GM23338 (cell line): ENCODE measurements around the gene SLC4A5.

Source experiments
- CREB1 ChIP-seq: fragments of 250-450 bp; sonication (Bioruptor Pico); IDR thresholded peaks from 2 replicates; pipeline ENCODE4 v1.5.0; 2020; ENCODE audit warnings: low read depth, mild to moderate bottlenecking, moderate library complexity
- EZH2 ChIP-seq: fragments of 200-600 bp; sonication (generic); IDR thresholded peaks from one replicate; pipeline ENCODE4 v1.8.0; 2017; ENCODE audit warnings: antibody characterized with exemption, mild to moderate bottlenecking, low read depth; ENCODE audit not compliant: unreplicated experiment
- EZH2phosphoT487 ChIP-seq: fragments of 200-600 bp; sonication (generic); IDR thresholded peaks from one replicate; pipeline ENCODE4 v1.8.1; 2018; ENCODE audit warnings: antibody characterized with exemption; ENCODE audit not compliant: unreplicated experiment
- JUNB ChIP-seq: IDR thresholded peaks from one replicate; pipeline ENCODE4 v1.6.1; 2016; ENCODE audit warnings: antibody characterized with exemption; ENCODE audit not compliant: unreplicated experiment
- NANOG ChIP-seq: IDR thresholded peaks from 2 replicates; pipeline ENCODE4 v1.6.1; 2016; ENCODE audit warnings: antibody characterized with exemption, borderline replicate concordance
- POLR2AphosphoS5 ChIP-seq: IDR thresholded peaks from 2 replicates; pipeline ENCODE4 v1.6.1; 2016; ENCODE audit warnings: antibody characterized with exemption, low read depth
- STAT1 ChIP-seq: IDR thresholded peaks from one replicate; pipeline ENCODE4 v1.6.1; 2016; ENCODE audit warnings: antibody characterized with exemption; ENCODE audit not compliant: unreplicated experiment
- ZNF114 ChIP-seq: fragments of 250-450 bp; sonication (Bioruptor Pico); IDR thresholded peaks from 2 replicates; pipeline ENCODE4 v1.5.0; 2020; ENCODE audit warnings: mild to moderate bottlenecking, moderate library complexity
- ZNF331 ChIP-seq: fragments of 250-450 bp; sonication (Bioruptor Pico); IDR thresholded peaks from 2 replicates; pipeline ENCODE4 v1.5.0; 2020; ENCODE audit warnings: low read depth, mild to moderate bottlenecking, moderate library complexity
- TF ChIP-seq, protein P1 (sequence below), 2 experiments: fragments of 200-600 bp in 1 of 2; sonication (generic) in 1 of 2; conservative IDR thresholded peaks; 2 replicates each; pipeline versions ENCODE4 v1.5.1 to v1.6.1; 2016 to 2017; ENCODE audit warnings: antibody characterized with exemption in 2 of 2, low read depth in 2 of 2, mild to moderate bottlenecking in 2 of 2, moderate library complexity in 1 of 2
- TF ChIP-seq, protein P2 (sequence below): IDR thresholded peaks from one replicate; pipeline ENCODE4 v1.6.1; 2018; ENCODE audit warnings: antibody characterized with exemption; ENCODE audit not compliant: unreplicated experiment
- TF ChIP-seq, protein P3 (sequence below): fragments of 250-450 bp; sonication (Bioruptor Pico); IDR thresholded peaks from 2 replicates; pipeline ENCODE4 v1.5.0; 2020; ENCODE audit warnings: mild to moderate bottlenecking, moderate library complexity

DNA sequence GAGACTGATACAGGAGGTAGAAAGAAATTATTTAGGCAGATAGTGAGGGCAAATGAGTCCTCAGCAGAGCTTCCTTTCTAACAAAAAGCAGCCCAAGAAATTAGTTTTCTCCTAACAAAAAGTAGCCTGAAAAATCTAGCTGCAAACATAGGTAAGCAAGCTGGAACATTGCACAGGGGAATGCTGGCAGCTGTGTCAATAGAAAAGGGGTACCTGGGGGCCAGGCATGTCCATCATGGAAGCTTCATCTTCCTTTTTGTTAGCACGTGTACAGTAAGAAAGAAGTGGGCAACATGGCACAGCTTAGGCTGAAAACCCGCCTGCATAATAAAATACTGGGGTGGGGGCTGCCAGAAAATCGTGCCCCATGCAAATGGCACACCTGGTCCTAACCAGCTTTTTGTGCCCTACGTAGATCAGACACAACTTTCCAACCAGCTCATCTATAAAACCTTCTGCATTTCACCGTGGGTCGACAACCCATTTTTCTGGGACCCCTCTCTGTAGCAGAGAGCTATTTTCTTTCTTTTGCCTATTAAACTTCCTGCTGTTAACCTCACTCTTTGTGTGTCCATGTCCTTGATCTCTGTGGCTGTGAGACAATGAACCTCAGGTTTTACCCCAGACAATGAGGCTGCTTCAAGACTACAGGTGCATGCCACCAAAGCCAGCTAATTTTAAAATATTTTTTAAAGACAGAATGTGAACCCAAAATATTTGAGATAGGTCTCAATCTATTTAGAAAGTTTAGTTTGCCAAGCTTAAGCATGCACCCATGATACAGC, 151.4 kb downstream of the SLC4A5 start:
- TF ChIP-seq STAT1 (no peak), POLR2AphosphoS5 (no peak), EZH2 (no peak), EZH2phosphoT487 (no peak), NANOG (no peak), ZNF331 (no peak), ZNF114 (CRISPR knock-in tag) (no peak), CREB1 (no peak), JUNB (no peak)
- TF ChIP-seq, protein P1, sequence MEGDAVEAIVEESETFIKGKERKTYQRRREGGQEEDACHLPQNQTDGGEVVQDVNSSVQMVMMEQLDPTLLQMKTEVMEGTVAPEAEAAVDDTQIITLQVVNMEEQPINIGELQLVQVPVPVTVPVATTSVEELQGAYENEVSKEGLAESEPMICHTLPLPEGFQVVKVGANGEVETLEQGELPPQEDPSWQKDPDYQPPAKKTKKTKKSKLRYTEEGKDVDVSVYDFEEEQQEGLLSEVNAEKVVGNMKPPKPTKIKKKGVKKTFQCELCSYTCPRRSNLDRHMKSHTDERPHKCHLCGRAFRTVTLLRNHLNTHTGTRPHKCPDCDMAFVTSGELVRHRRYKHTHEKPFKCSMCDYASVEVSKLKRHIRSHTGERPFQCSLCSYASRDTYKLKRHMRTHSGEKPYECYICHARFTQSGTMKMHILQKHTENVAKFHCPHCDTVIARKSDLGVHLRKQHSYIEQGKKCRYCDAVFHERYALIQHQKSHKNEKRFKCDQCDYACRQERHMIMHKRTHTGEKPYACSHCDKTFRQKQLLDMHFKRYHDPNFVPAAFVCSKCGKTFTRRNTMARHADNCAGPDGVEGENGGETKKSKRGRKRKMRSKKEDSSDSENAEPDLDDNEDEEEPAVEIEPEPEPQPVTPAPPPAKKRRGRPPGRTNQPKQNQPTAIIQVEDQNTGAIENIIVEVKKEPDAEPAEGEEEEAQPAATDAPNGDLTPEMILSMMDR (conservative IDR thresholded peaks at IDR 0.05; ENCODE audit: low read depth in 2 of 2): no peak
- TF ChIP-seq, protein P2, sequence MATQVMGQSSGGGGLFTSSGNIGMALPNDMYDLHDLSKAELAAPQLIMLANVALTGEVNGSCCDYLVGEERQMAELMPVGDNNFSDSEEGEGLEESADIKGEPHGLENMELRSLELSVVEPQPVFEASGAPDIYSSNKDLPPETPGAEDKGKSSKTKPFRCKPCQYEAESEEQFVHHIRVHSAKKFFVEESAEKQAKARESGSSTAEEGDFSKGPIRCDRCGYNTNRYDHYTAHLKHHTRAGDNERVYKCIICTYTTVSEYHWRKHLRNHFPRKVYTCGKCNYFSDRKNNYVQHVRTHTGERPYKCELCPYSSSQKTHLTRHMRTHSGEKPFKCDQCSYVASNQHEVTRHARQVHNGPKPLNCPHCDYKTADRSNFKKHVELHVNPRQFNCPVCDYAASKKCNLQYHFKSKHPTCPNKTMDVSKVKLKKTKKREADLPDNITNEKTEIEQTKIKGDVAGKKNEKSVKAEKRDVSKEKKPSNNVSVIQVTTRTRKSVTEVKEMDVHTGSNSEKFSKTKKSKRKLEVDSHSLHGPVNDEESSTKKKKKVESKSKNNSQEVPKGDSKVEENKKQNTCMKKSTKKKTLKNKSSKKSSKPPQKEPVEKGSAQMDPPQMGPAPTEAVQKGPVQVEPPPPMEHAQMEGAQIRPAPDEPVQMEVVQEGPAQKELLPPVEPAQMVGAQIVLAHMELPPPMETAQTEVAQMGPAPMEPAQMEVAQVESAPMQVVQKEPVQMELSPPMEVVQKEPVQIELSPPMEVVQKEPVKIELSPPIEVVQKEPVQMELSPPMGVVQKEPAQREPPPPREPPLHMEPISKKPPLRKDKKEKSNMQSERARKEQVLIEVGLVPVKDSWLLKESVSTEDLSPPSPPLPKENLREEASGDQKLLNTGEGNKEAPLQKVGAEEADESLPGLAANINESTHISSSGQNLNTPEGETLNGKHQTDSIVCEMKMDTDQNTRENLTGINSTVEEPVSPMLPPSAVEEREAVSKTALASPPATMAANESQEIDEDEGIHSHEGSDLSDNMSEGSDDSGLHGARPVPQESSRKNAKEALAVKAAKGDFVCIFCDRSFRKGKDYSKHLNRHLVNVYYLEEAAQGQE: no peak
- TF ChIP-seq, protein P3, sequence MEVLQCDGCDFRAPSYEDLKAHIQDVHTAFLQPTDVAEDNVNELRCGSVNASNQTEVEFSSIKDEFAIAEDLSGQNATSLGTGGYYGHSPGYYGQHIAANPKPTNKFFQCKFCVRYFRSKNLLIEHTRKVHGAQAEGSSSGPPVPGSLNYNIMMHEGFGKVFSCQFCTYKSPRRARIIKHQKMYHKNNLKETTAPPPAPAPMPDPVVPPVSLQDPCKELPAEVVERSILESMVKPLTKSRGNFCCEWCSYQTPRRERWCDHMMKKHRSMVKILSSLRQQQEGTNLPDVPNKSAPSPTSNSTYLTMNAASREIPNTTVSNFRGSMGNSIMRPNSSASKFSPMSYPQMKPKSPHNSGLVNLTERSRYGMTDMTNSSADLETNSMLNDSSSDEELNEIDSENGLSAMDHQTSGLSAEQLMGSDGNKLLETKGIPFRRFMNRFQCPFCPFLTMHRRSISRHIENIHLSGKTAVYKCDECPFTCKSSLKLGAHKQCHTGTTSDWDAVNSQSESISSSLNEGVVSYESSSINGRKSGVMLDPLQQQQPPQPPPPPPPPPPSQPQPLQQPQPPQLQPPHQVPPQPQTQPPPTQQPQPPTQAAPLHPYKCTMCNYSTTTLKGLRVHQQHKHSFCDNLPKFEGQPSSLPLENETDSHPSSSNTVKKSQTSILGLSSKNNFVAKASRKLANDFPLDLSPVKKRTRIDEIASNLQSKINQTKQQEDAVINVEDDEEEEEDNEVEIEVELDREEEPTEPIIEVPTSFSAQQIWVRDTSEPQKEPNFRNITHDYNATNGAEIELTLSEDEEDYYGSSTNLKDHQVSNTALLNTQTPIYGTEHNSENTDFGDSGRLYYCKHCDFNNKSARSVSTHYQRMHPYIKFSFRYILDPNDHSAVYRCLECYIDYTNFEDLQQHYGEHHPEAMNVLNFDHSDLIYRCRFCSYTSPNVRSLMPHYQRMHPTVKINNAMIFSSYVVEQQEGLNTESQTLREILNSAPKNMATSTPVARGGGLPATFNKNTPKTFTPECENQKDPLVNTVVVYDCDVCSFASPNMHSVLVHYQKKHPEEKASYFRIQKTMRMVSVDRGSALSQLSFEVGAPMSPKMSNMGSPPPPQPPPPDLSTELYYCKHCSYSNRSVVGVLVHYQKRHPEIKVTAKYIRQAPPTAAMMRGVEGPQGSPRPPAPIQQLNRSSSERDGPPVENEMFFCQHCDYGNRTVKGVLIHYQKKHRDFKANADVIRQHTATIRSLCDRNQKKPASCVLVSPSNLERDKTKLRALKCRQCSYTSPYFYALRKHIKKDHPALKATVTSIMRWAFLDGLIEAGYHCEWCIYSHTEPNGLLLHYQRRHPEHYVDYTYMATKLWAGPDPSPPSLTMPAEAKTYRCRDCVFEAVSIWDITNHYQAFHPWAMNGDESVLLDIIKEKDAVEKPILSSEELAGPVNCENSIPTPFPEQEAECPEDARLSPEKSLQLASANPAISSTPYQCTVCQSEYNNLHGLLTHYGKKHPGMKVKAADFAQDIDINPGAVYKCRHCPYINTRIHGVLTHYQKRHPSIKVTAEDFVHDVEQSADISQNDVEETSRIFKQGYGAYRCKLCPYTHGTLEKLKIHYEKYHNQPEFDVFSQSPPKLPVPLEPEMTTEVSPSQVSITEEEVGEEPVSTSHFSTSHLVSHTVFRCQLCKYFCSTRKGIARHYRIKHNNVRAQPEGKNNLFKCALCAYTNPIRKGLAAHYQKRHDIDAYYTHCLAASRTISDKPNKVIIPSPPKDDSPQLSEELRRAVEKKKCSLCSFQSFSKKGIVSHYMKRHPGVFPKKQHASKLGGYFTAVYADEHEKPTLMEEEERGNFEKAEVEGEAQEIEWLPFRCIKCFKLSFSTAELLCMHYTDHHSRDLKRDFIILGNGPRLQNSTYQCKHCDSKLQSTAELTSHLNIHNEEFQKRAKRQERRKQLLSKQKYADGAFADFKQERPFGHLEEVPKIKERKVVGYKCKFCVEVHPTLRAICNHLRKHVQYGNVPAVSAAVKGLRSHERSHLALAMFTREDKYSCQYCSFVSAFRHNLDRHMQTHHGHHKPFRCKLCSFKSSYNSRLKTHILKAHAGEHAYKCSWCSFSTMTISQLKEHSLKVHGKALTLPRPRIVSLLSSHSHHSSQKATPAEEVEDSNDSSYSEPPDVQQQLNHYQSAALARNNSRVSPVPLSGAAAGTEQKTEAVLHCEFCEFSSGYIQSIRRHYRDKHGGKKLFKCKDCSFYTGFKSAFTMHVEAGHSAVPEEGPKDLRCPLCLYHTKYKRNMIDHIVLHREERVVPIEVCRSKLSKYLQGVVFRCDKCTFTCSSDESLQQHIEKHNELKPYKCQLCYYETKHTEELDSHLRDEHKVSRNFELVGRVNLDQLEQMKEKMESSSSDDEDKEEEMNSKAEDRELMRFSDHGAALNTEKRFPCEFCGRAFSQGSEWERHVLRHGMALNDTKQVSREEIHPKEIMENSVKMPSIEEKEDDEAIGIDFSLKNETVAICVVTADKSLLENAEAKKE (CRISPR knock-in tag): no peak
